Ishikawa (cell line): ENCODE results near the gene RARS1.

Experiments
- CEBPB ChIP-seq: IDR thresholded peaks from 2 replicates; pipeline ENCODE4 v1.6.1; 2012
- CREB1 ChIP-seq: IDR thresholded peaks from 2 replicates; pipeline ENCODE4 v1.6.1; 2012; ENCODE audit warnings: low read depth
- EGR1 ChIP-seq: IDR thresholded peaks from 2 replicates; pipeline ENCODE4 v1.6.1; 2012
- EP300 ChIP-seq: IDR thresholded peaks from 2 replicates; pipeline ENCODE4 v1.6.1; 2012; ENCODE audit warnings: borderline replicate concordance
- FOXM1 ChIP-seq: IDR thresholded peaks from 2 replicates; pipeline ENCODE4 v1.6.1; 2012; ENCODE audit warnings: low read depth, borderline replicate concordance
- NFIC ChIP-seq: IDR thresholded peaks from 2 replicates; pipeline ENCODE4 v1.6.1; 2012
- RAD21 ChIP-seq: IDR thresholded peaks from 2 replicates; pipeline ENCODE4 v1.6.1; 2012; ENCODE audit warnings: low read depth
- REST ChIP-seq: IDR thresholded peaks from 2 replicates; pipeline ENCODE4 v1.6.1; 2012; ENCODE audit warnings: low read depth, mild to moderate bottlenecking
- TAF1 ChIP-seq: IDR thresholded peaks from 2 replicates; pipeline ENCODE4 v1.6.1; 2012; ENCODE audit warnings: low read depth, mild to moderate bottlenecking
- TCF12 ChIP-seq: IDR thresholded peaks from 2 replicates; pipeline ENCODE4 v1.6.1; 2012; ENCODE audit warnings: low read depth
- TEAD4 ChIP-seq: IDR thresholded peaks from 2 replicates; pipeline ENCODE4 v1.6.1; 2012
- YY1 ChIP-seq: IDR thresholded peaks from 2 replicates; pipeline ENCODE4 v1.6.1; 2012; ENCODE audit warnings: low read depth
- ZBTB7A ChIP-seq: IDR thresholded peaks from 2 replicates; pipeline ENCODE4 v1.6.1; 2012; ENCODE audit warnings: low read depth
- TF ChIP-seq, protein P1 (sequence below): IDR thresholded peaks from 2 replicates; pipeline ENCODE4 v1.6.1; 2012
- TF ChIP-seq, protein P2 (sequence below): IDR thresholded peaks from 2 replicates; pipeline ENCODE4 v1.6.1; 2012

The RARS1 gene

GRCh38 chr5:168529374-168530234 is 43.3 kb downstream of the RARS1 start:
- TF ChIP-seq, protein P1, sequence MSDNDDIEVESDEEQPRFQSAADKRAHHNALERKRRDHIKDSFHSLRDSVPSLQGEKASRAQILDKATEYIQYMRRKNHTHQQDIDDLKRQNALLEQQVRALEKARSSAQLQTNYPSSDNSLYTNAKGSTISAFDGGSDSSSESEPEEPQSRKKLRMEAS, result peak; percentile 71
- TF ChIP-seq TEAD4, result no peak
- no peak for TF ChIP-seq TAF1
- TF ChIP-seq CEBPB, result no peak
- peak; percentile 15; the same call in 1 of the 2 replicates for TF ChIP-seq REST
- TF ChIP-seq RAD21, result no peak
- no peak for TF ChIP-seq TCF12
- no peak for TF ChIP-seq NFIC
- TF ChIP-seq ZBTB7A, result no peak

GRCh38 chr5:168530621-168531150 is 44.4 kb downstream of the RARS1 start:
- TF ChIP-seq YY1, result no peak
- TF ChIP-seq CEBPB, result no peak
- TF ChIP-seq, protein P2, sequence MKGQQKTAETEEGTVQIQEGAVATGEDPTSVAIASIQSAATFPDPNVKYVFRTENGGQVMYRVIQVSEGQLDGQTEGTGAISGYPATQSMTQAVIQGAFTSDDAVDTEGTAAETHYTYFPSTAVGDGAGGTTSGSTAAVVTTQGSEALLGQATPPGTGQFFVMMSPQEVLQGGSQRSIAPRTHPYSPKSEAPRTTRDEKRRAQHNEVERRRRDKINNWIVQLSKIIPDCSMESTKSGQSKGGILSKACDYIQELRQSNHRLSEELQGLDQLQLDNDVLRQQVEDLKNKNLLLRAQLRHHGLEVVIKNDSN, result peak; percentile 34; the same call in 1 of the 2 replicates
- TF ChIP-seq CREB1, result no peak

- TF ChIP-seq CEBPB, result no peak
- no peak for TF ChIP-seq RAD21
- TF ChIP-seq, protein P2, result no peak
- no peak for TF ChIP-seq REST
- TF ChIP-seq EGR1, result no peak
Measured at GRCh38 chr5:168531191-168531590, 44.9 kb downstream of the RARS1 start.

DNA sequence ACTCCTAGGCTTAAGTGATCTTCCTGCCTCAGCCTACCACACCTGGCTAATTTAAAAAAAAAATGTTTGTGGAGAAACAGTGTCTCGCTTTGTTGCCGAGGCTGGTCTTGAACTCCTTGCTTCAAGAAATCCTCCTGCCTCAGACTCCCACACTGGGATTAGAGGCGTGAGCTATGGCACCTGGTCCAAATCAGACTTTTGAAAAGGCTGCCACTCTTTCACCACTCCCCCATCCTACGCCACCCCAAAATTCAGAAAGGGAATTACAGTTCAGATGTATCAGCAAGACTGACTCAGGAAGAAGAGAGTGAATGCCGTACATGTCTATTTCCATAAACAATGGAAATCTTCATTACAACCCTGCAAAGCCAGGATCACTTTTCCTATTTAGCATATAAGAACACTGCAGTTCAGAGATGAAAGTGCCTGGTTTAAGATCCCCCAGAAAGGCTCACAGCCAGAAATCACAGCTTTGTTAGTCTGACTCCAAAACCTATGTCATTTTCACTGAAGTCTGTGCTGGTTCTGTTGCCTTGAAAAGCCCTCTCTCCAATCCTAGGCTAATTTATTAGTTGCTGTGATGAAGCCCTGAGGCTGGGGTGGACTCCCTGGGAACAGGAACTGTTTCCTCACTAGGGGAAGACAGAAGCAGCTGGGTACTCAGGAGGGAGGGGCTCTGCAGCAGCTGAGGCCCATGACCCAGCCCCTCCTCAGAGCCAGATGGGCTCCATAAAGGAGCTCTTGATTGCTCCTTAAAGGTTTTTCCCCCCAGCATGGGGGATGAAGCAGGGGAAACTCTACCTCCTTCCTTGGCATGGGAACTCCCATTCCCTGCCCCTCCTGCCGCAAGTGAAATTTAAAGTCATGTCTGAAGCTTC is 46.0 kb downstream of the RARS1 start:
- TF ChIP-seq, protein P1, result no peak
- no peak for TF ChIP-seq NFIC

DNA sequence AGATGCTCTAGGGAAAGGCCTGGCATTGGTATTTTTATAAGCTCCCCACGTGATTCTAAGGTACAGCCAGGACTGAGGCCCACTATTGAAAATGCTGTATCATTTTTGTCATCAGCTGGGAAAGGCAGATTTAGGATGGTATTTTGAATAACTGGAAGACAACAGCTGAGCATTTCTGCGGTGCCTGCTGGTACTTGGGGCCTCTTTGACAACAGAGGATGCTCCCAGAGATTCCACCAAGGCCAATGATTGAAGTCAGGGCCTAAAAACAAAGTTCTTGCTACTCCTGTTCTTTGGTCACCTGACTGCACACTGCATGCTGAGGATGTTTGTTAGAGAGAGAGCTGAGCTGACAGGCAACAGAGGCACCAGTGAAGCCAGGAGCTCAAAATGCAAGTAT is 50.9 kb downstream of the RARS1 start:
- TF ChIP-seq YY1 (no peak), TCF12 (no peak), CEBPB (no peak), CREB1 (no peak), NFIC (no peak), EP300 (no peak), ZBTB7A (no peak), REST (no peak), TAF1 (no peak), FOXM1 (no peak), EGR1 (no peak)
- TF ChIP-seq, protein P2, result no peak
- TF ChIP-seq, protein P1, result no peak
